Osteoblast (primary cell): ENCODE data around the gene BIRC5. TPM values are rescaled to one million over a fixed set of nuclear protein-coding genes. Genes with fewer than 3 reads are reported as not detected.

ENCODE experiments used
- DNase-seq: peaks from one replicate; pipeline ENCODE4 v3.0.0; 2011; ENCODE audit warnings: low spot score, mixed read lengths; ENCODE audit not compliant: insufficient read length; ENCODE audit errors: missing footprints
- H2AFZ ChIP-seq: 2 replicates; pipeline ENCODE4 v1.6.0; 2011; ENCODE audit warnings: mild to moderate bottlenecking, low read length
- H3K27ac ChIP-seq: 2 replicates; pipeline ENCODE4 v1.5.1; 2011; ENCODE audit warnings: mild to moderate bottlenecking, low read depth, low read length, moderate library complexity
- H3K27me3 ChIP-seq: 2 replicates; pipeline ENCODE4 v1.6.0; 2012; ENCODE audit warnings: mild to moderate bottlenecking, control low read depth, inconsistent platforms, low read length, moderate library complexity; ENCODE audit not compliant: insufficient read depth
- H3K36me3 ChIP-seq: 2 replicates; pipeline ENCODE4 v1.5.1; 2011; ENCODE audit warnings: mild to moderate bottlenecking, low read length, control low read depth, moderate library complexity; ENCODE audit not compliant: insufficient read depth
- H3K4me1 ChIP-seq: 2 replicates; pipeline ENCODE4 v1.5.1; 2011; ENCODE audit warnings: mild to moderate bottlenecking, low read length, control low read depth, moderate library complexity; ENCODE audit not compliant: insufficient read depth
- H3K4me2 ChIP-seq: 2 replicates; pipeline ENCODE4 v1.6.0; 2011; ENCODE audit warnings: mild to moderate bottlenecking, low read length; ENCODE audit not compliant: insufficient read depth
- H3K4me3 ChIP-seq: fragments of 200-600 bp; sonication (generic); 3 replicates; pipeline ENCODE4 v1.5.1; 2012; ENCODE audit warnings: mild to moderate bottlenecking, low read length, inconsistent platforms; ENCODE audit not compliant: insufficient read depth
- H3K79me2 ChIP-seq: 2 replicates; pipeline ENCODE4 v1.6.0; 2012; ENCODE audit warnings: mild to moderate bottlenecking, low read length, control low read depth, inconsistent platforms; ENCODE audit not compliant: insufficient read depth
- H3K9me3 ChIP-seq: 2 replicates; pipeline ENCODE4 v1.5.1; 2011; ENCODE audit warnings: low read depth, low read length, control low read depth
- H4K20me1 ChIP-seq: 2 replicates; pipeline ENCODE4 v1.6.0; 2012; ENCODE audit warnings: mild to moderate bottlenecking, low read length, control low read depth; ENCODE audit not compliant: insufficient read depth
- total RNA-seq: library from RNA; depleted of rRNA; stranded (reverse); fragments of >200 nt; gene quantifications from 2 replicates; pipeline ENCODE4 v1.2.3, GENCODE V29; 2012
- TF ChIP-seq, protein P1 (sequence below): IDR thresholded peaks from 2 replicates; pipeline ENCODE4 v1.5.1; 2011; ENCODE audit warnings: mild to moderate bottlenecking, low read depth, low read length, moderate library complexity; ENCODE audit errors: extremely low read depth

Gene BIRC5
- total RNA-seq, 1 donor: 8.0 TPM

DNA sequence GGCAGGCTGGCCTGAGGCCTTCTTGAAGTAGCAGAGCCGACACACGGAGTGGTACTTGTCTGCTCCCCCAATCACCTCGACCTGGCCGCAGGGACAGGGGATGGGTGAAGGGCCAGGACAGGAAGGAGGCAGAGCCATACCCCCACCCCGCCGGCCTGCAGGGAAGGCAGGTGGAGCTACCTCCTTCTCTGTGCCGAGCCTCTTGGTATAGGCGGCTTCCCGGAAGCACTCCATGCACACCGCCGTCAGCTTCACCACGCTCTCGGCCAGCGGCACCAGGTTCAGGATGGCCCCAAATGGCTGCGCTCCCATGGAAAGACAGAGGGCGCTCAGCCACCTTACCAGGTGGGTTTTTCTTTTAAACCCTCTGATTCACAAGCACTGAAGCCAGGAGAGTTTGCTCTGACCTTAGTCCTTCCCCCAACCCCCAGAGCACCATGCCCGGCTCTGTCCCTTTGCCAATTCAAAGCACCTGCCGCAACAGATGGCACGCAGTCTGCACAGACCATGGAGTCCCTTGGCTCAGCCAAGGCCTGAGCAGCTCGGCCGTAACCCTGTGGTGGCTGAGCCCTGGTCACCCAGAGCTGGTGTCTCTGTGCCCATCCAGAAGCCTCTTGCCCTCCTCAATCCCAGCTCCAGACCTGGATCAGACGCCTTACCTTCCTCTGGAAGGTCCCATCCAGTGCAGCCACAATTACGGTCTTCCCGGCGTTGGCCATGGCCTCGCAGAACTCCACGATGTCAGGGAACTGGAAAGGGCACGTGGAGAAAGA is 39.0 kb upstream of the BIRC5 start:
- DNase-seq: peak; percentile 69
- Histone ChIP-seq H3K79me2 (no peaks in the 10 kb centered on the region), H4K20me1 (peaks cover 5% of the 10 kb centered on the region), H3K4me2 (no peak overlapping the region), H3K4me3 (no peak overlapping the region), H2AFZ (no peak overlapping the region), H3K36me3 (peaks cover 12% of the 10 kb centered on the region), H3K27ac (no peak overlapping the region), H3K9me3 (no peaks in the 10 kb centered on the region), H3K27me3 (no peaks in the 10 kb centered on the region), H3K4me1 (no peaks in the 10 kb centered on the region)
- TF ChIP-seq, protein P1, sequence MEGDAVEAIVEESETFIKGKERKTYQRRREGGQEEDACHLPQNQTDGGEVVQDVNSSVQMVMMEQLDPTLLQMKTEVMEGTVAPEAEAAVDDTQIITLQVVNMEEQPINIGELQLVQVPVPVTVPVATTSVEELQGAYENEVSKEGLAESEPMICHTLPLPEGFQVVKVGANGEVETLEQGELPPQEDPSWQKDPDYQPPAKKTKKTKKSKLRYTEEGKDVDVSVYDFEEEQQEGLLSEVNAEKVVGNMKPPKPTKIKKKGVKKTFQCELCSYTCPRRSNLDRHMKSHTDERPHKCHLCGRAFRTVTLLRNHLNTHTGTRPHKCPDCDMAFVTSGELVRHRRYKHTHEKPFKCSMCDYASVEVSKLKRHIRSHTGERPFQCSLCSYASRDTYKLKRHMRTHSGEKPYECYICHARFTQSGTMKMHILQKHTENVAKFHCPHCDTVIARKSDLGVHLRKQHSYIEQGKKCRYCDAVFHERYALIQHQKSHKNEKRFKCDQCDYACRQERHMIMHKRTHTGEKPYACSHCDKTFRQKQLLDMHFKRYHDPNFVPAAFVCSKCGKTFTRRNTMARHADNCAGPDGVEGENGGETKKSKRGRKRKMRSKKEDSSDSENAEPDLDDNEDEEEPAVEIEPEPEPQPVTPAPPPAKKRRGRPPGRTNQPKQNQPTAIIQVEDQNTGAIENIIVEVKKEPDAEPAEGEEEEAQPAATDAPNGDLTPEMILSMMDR: no peak

DNA sequence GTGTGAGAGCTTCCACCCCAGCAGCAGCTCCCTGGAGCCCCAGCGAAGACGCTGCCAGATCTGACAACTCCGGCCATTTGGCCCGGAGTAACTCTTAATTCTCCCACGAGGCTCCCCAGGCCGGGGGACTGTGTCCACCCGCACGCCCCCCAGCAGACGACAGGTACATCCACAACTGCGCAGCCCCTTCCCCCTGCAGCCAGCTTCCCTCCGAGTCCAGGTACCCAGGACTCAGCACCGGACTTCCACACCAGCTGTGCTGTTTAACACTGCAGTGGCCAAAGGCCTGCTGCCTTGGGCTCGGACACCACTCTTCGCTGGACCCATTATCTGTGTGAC is 38.4 kb upstream of the BIRC5 start:
- Histone ChIP-seq H3K36me3 (peaks cover 12% of the 10 kb centered on the region), H3K4me2 (no peak overlapping the region), H3K4me3 (no peak overlapping the region), H3K4me1 (no peaks in the 10 kb centered on the region), H3K27me3 (no peaks in the 10 kb centered on the region), H3K9me3 (no peaks in the 10 kb centered on the region), H2AFZ (no peak overlapping the region), H3K79me2 (no peaks in the 10 kb centered on the region), H3K27ac (no peak overlapping the region), H4K20me1 (peaks cover 5% of the 10 kb centered on the region)
- TF ChIP-seq, protein P1: no peak
- no peak for DNase-seq

DNA sequence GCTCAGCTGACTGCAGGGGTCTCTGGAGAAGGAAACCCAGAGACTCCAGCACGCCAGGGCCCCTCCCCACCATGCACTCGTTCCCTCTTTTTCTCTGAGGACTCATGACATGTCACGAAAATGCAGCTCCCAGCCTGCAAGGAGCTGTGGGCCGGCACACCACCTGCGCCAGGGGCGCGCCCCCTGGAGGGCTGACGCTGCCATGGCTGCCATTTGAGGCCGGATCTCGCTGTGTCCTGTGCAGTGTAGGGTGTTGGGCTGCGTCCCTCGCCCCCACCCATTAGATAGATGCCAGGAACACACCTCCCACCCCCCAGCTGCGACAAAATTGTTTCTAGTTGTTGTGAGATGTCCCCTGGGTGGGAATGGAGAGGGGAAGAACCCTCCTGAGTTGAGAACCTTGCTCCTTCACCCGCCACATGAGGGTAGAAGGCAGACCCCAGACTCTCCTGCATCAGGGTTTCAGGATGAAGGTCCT is 37.5 kb upstream of the BIRC5 start:
- TF ChIP-seq, protein P1: peak; percentile 66
- H4K20me1 ChIP-seq: peaks cover 5% of the 10 kb centered on the region
- H3K27me3 ChIP-seq: no peaks in the 10 kb centered on the region
- no peaks in the 10 kb centered on the region for H3K4me1 ChIP-seq
- H3K4me3 ChIP-seq: no peak overlapping the region
- H3K27ac ChIP-seq: no peak overlapping the region
- H2AFZ ChIP-seq: no peak overlapping the region
- H3K79me2 ChIP-seq: no peaks in the 10 kb centered on the region
- H3K36me3 ChIP-seq: peaks cover 12% of the 10 kb centered on the region
- H3K9me3 ChIP-seq: no peaks in the 10 kb centered on the region
- H3K4me2 ChIP-seq: no peak overlapping the region
- peak; percentile 92 for DNase-seq

DNA sequence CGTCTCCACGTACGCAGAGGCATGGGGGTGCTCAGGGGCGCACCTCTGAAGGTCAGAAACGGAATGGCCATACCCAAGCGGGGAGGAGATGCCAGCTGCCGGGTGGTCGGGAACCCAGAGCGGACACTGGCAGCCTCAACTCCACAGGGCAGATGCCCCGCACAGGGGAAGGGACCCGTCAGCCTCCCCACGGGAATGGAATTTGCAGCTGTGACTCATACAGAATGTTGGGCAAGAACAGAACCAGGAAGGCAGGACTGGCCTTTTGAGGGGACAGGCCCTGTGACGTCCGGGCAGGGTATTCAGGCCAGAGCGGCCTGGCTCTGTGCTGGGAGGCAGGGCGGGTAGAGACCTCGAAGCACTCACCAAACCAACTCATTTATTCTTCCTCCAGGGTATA is 34.7 kb upstream of the BIRC5 start:
- no peak overlapping the region for H3K27ac ChIP-seq
- no peaks in the 10 kb centered on the region for H3K9me3 ChIP-seq
- H2AFZ ChIP-seq: peak overlapping the region; percentile 75
- TF ChIP-seq, protein P1: no peak
- H3K79me2 ChIP-seq: no peaks in the 10 kb centered on the region
- H3K27me3 ChIP-seq: no peaks in the 10 kb centered on the region
- H4K20me1 ChIP-seq: peaks cover 5% of the 10 kb centered on the region
- H3K4me1 ChIP-seq: no peaks in the 10 kb centered on the region
- peak; percentile 94 for DNase-seq
- H3K4me3 ChIP-seq: no peak overlapping the region
- H3K4me2 ChIP-seq: no peak overlapping the region
- peaks cover 12% of the 10 kb centered on the region for H3K36me3 ChIP-seq
